Choroid plexus epithelial cell (primary cell): ENCODE data around the gene SPG7.
"Not testable (repeated sequence)": the region's sequence is repeated elsewhere in the genome, so short reads cannot be mapped to it uniquely, and the experiment has no call there.

Source experiments
- DNase-seq: peaks from one replicate; pipeline ENCODE4 v3.0.0-alpha.2; 2010; ENCODE audit warnings: low read depth
- H3K4me3 ChIP-seq: 2 replicates; pipeline ENCODE4 v1.5.1; 2011; ENCODE audit warnings: low read depth, mild to moderate bottlenecking, control low read depth, low read length, moderate library complexity
- TF ChIP-seq, protein P1 (sequence below): conservative IDR thresholded peaks from 2 replicates; pipeline ENCODE4 v1.5.1; 2011; ENCODE audit warnings: low read depth, mild to moderate bottlenecking, control low read depth, inconsistent platforms, low read length, moderate library complexity

The SPG7 gene

DNA sequence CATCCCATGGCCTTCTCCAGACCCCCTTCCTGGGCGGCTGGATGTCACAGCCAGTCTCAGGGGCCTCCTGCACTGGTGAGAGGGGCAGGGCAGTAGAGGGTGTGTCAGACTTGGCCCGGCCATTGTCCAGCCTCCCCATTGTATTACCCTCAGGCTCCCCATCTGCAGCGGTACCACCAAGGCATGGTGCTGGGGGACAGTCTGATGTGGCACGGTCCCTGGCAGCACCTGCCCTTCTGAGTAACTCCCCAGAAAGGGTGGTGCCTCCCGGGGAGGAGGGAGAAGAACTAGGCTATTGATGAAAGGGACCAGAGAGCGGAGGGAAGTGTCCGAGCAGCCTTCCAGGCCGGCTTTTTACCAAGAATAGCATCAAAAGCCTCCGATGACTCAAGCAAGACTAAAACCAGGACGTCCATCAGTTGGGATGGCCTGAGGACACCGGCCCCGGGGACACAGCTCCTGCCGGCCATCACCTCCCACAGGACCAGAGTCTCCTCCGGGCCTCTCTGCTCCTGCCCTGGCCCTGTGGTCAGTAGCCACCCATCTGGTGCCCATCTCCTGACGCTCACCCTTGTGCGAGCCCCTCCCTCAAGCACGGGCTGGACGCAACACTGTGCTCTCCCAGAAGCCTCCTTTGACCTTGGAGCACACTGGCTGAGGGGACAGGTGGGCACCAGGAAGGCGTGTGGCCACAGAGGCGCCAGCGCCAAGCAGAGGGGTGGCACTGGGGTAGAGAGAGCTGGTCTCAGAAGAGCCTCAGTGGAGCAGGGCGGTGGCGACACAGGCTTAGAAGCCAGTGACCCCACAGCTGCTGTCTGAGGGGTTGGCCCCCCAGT, 61.5 kb downstream of the SPG7 start:
- TF ChIP-seq, protein P1, sequence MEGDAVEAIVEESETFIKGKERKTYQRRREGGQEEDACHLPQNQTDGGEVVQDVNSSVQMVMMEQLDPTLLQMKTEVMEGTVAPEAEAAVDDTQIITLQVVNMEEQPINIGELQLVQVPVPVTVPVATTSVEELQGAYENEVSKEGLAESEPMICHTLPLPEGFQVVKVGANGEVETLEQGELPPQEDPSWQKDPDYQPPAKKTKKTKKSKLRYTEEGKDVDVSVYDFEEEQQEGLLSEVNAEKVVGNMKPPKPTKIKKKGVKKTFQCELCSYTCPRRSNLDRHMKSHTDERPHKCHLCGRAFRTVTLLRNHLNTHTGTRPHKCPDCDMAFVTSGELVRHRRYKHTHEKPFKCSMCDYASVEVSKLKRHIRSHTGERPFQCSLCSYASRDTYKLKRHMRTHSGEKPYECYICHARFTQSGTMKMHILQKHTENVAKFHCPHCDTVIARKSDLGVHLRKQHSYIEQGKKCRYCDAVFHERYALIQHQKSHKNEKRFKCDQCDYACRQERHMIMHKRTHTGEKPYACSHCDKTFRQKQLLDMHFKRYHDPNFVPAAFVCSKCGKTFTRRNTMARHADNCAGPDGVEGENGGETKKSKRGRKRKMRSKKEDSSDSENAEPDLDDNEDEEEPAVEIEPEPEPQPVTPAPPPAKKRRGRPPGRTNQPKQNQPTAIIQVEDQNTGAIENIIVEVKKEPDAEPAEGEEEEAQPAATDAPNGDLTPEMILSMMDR: no peak
- no peak overlapping the region for H3K4me3 ChIP-seq
- no peak for DNase-seq

DNA sequence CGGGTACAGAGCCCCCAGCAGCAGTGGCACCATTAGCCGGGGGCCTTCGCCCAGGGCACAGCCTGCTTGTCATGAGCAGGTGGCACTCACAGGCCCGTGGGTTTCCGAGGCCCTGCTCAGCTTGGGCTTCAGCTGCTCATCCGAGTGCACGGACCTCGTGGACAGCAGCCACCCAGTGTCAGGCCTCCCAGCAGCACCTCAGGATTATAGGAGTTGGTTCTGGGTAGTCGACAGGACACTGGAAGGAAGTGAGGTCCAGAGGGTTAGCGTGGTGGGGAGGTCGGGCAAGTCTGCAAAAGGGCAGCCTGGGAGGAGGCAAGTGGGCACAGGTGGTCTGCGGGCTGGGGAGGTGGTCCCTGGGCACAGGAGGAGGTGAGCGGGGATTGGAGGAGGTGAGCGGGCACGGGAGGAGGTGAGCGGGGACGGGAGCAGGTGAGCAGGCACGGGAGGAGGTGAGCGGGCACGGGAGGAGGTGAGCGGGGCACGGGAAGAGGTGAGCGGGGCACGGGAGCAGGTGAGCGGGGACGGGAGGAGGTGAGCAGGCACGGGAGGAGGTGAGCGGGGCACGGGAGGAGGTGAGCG, 62.2 kb downstream of the SPG7 start:
- DNase-seq: no peak
- TF ChIP-seq, protein P1: no peak
- H3K4me3 ChIP-seq: no peak overlapping the region

DNA sequence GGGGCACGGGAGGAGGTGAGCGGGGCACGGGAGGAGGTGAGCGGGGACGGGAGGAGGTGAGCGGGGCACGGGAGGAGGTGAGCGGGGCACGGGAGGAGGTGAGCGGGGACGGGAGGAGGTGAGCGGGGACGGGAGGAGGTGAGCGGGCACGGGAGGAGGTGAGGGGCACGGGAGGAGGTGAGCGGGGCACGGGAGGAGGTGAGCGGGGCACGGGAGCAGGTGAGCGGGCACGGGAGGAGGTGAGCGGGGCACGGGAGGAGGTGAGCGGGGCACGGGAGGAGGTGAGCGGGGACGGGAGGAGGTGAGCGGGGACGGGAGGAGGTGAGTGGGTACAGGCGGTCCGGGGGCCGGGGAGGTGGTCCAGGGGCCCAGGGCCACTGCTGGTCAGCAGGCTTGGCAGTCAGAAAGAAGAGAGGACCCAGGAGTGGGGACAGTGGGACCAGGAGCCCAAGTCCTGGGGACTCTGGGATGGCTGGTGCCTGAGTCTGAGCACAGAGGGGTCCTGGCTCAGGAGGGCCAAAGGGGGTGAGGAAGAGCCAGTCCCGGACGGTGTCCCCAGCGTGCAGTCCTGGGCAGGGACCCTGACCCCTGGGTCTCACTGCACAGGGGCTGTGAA, 62.9 kb downstream of the SPG7 start:
- H3K4me3 ChIP-seq, DNase-seq: not testable (repeated sequence)

DNA sequence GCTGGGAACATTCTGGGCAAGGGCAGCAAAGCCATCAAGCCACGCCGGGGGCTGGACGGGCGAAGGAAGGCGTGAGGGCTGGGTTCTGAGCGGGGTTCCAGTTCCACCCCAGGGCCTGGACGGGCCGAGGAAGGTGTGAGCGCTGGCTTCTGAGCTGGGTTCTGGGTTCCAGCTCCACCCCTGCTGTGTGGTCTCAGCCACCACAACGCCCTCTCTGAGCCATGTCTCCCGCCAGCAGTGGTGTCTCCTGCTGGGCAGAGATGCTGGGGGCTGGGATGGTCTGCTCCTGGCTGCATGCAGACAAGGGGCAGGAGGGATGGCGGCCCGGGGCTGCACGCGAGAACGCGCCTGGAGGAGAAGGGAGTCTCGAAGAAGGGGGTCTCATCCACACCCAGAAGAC, 63.4 kb downstream of the SPG7 start:
- DNase-seq: no peak
- no peak overlapping the region for H3K4me3 ChIP-seq
- TF ChIP-seq, protein P1: no peak

DNA sequence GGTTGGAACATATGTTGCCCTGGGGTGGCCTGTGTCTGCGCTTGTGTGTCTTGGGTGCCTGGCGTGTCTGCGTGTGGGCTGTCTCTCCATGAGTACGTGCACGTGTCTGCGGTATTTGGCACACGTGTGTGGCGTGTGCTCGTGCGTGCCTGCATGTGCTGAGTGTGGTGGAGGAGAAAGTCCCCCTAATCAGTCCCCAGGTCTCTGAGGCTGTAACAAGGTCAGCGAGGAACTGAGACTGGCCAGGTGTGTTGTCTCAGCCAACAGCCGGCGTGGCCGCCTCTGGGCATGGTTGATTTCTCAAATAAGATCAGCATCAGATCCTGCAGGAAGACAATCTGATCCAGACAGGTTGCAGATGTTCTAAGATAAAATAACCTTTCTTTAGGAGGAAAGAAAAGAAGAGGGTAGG, 63.9 kb downstream of the SPG7 start:
- TF ChIP-seq, protein P1: no peak
- no peak for DNase-seq
- no peak overlapping the region for H3K4me3 ChIP-seq

DNA sequence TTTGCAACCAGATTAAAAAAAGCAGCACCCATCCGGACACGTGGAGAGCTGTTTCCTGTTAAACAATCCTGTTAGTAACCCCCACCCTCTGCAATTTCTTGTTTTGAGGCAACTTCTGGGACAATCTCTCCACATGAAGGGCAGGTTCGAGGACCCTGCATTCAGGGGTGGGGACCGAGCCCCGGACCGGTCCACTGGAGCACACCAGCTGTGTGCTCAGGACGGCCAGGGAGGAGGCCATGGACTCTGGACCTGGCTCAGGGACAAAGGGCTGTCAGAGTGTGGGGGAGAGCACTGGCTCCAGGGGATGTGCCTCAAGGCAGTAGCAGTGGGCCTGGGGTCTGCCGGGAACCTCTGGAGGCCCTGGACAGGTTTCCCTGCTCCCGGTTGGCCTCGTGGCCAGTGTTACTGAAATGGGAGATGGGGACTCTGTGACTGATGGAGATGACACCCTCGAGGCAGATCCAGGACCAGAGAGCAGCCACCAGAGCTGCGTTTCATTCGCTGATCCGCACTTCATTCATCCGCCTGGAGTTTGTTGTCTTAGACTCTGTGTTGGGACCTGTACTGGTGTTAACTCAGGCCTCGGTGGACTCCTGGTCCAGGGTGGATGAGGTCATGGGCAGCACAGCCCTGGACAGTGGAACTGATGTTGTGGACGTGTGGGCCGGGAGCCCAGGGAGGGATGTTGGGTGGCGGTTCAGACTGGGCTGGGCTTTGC, 64.4 kb downstream of the SPG7 start:
- no peak overlapping the region for H3K4me3 ChIP-seq
- TF ChIP-seq, protein P1: no peak
- no peak for DNase-seq
